HG03066 (cell line): ENCODE results near the gene CHRNE.
"Not testable (repeated sequence)": the region's sequence is repeated elsewhere in the genome, so short reads cannot be mapped to it uniquely, and the experiment has no call there.

ENCODE experiments used
- ATAC-seq: cut with Tn5 transposase; IDR thresholded peaks from one replicate; pipeline ENCODE4 v1.9.1; 2021; ENCODE audit warnings: low read depth; ENCODE audit not compliant: unreplicated experiment

CHRNE gene

DNA sequence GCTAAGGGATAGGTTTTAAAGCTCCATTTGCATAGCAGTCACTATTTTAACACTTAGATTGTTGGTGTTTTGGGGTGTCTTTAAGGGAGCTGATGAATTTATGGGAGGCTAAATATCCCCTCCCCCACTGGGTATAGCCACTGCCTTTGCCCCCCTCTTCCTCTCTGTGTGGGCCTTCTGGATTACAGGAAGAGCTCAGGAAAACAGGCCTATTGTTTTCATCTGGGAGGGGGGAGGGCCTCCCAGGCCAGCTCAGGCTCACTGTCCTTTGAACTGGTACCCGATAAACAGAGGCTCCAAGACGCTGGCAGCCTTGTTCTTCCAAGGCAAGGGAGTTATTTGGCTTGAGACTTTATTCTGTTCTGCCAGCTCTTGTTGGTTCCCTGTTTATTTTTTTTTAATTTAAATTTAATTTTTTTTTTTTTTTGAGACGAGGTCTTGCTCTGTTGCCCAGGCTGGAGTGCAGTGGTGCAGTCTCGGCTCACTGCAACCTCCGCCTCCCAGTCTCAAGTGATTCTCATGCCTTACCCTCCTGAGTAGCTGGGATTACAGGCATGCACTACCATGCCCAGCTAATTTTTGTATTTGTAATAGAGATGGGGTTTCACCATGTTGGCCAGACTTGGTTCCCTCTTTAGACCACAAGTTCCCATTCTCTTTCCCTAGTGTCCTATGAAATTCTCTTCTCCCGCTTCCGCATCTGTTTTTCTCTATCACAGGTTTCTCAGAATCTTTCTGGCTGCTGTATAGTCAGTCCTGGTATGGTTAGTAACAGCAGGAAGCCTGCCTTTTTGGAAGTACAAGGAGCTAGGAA lies 44.6 kb downstream of the CHRNE start:
- ATAC-seq = no peak

GRCh38 chr17:4857347-4857746 lies 45.6 kb downstream of the CHRNE start:
- ATAC-seq = not testable (repeated sequence)

- ATAC-seq = no peak
Observed at GRCh38 chr17:4856937-4857314, 46.0 kb downstream of the CHRNE start.

DNA sequence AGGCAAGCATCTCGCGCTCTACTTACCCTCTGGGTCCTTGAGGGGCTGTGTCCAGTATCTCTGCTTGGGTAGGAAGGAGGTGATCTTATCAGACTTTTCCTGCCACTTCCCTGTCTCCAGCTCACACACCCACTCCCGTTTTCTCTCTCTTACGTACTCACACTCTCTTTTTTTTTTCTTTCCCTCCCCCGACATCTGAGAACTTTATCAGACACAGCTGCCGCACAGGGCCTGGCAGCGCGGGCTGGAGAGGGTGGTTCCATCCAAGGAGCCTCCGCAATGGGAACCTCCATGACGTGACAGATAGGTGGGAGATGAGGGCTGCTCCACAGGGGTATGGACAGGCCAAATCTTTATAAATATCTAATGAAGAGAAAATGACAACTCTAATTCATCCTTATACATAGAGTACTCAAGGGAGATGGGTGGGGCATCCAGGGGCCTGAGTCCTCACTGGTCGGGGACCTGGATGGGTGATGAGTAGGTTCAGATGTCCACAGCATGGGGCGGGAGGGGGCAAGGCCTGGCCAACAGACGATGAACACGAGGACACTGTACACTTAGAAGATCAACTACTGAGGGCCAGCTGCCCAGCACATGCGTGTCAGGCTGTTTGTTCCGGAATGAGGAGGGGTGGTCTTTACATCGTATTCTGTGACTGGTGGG lies 46.5 kb downstream of the CHRNE start:
- no peak for ATAC-seq

- no peak for ATAC-seq
Observed at GRCh38 chr17:4854111-4854681, 48.7 kb downstream of the CHRNE start.

DNA sequence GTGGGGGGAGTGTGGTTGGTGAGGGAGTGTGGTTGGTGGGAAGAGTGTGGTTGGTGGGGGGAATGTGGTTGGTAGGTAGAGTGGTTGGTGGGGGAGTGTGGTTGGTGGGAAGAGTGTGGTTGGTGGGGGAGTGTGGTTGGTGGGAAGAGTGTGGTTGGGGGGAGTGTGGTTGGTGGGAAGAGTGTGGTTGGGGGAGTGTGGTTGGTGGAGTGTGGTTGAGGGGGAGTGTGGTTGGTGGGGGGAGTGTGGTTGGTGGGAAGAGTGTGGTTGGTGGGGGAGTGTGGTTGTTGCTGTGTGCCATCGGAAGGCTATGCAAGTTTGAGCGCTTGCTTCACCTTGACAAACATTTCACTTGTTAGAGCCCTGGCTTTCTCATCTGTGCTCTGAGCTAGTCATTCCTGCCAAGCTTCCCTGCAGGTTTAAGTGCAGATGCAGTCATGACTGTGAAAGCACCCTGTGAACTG lies 49.7 kb downstream of the CHRNE start:
- ATAC-seq = no peak

- no peak for ATAC-seq
Observed at GRCh38 chr17:4852567-4853207, 50.2 kb downstream of the CHRNE start.

DNA sequence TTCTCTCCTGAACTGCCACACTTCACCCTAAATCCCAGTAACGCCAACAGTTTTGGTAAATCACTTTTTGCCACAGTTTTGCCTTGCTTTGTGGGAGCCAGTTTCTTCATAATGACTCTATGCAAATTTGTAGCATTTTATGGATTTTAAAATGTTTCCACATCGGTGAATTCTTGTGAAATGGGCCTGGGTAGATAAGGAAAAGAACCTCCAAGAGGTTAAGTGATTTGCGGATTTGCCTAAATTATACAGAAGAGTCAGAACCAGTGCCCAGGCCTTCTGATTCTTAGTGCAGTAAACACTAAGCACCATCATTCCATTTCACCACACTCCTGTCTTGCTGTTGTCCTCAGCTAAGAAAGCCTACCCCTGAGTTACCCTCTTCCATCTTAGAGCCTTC lies 51.8 kb downstream of the CHRNE start:
- ATAC-seq = no peak

GRCh38 chr17:4850246-4850645 lies 52.7 kb downstream of the CHRNE start:
- no peak for ATAC-seq

- no peak for ATAC-seq
Observed at GRCh38 chr17:4849011-4849536, 53.8 kb downstream of the CHRNE start.
